Fibroblast of lung (primary cell): ENCODE results near the gene HSPA9. TPM values are rescaled to one million over a fixed set of nuclear protein-coding genes. Genes with fewer than 3 reads are reported as not detected.

Source experiments
- DNase-seq, 2 donors: peaks; one replicate each; pipeline versions ENCODE4 v3.0.0 to v3.0.0-alpha.2; 2010; ENCODE audit warnings: low read depth in 2 of 2
- H2AFZ ChIP-seq: 2 replicates; pipeline ENCODE4 v1.5.1; 2012; ENCODE audit warnings: low read length, control low read depth, inconsistent platforms
- H3K27ac ChIP-seq: 2 replicates; pipeline ENCODE4 v1.5.1; 2011; ENCODE audit warnings: low read length, control low read depth; ENCODE audit not compliant: insufficient read depth
- H3K27me3 ChIP-seq: 2 replicates; pipeline ENCODE4 v1.5.1; 2011; ENCODE audit warnings: mild to moderate bottlenecking, low read length; ENCODE audit not compliant: control insufficient read depth, insufficient read depth
- H3K36me3 ChIP-seq: 2 replicates; pipeline ENCODE4 v1.5.1; 2011; ENCODE audit warnings: low read length; ENCODE audit not compliant: control insufficient read depth, insufficient read depth
- H3K4me1 ChIP-seq: 2 replicates; pipeline ENCODE4 v1.5.1; 2011; ENCODE audit warnings: low read length; ENCODE audit not compliant: control insufficient read depth, insufficient read depth; ENCODE audit errors: extremely low read depth
- H3K4me2 ChIP-seq: 2 replicates; pipeline ENCODE4 v1.5.1; 2011; ENCODE audit warnings: low read length, control low read depth; ENCODE audit not compliant: insufficient read depth; ENCODE audit errors: extremely low read depth
- H3K4me3 ChIP-seq, 4 experiments: fragments of 200-600 bp in 1 of 4; sonication (generic) in 1 of 4; replicated peaks in 1 of 4; 2 replicates each; pipeline ENCODE4 v1.5.1; 2011 to 2016; ENCODE audit warnings: low read length in 4 of 4, low read depth in 3 of 4, mild to moderate bottlenecking in 3 of 4, control low read depth in 2 of 4, inconsistent platforms in 1 of 4, mixed read lengths in 1 of 4; ENCODE audit not compliant: insufficient read depth in 1 of 4; ENCODE audit errors: control extremely low read depth in 1 of 4
- H3K79me2 ChIP-seq: 2 replicates; pipeline ENCODE4 v1.5.1; 2012; ENCODE audit warnings: mild to moderate bottlenecking, low read length, inconsistent platforms; ENCODE audit not compliant: control insufficient read depth, insufficient read depth
- H3K9ac ChIP-seq: 2 replicates; pipeline ENCODE4 v1.5.1; 2011; ENCODE audit warnings: mild to moderate bottlenecking, low read length, control low read depth; ENCODE audit not compliant: insufficient read depth
- H3K9me3 ChIP-seq: 2 replicates; pipeline ENCODE4 v1.5.1; 2012; ENCODE audit warnings: low read depth, low read length; ENCODE audit not compliant: control insufficient read depth, insufficient read depth
- H4K20me1 ChIP-seq: 2 replicates; pipeline ENCODE4 v1.5.1; 2011; ENCODE audit warnings: low read length; ENCODE audit not compliant: control insufficient read depth, insufficient read depth; ENCODE audit errors: extremely low read depth
- EZH2 ChIP-seq: IDR thresholded peaks from 2 replicates; pipeline ENCODE4 v1.5.1; 2012; ENCODE audit warnings: low read length, control low read depth, mild to moderate bottlenecking; ENCODE audit errors: missing control alignments
- polyA plus RNA-seq, 2 donors: library from polyadenylated mRNA; depleted of rRNA in 1 of 2; stranded (reverse) in 1 of 2; unstranded in 1 of 2; fragments of >200 nt; gene quantifications; 2 replicates each; pipeline ENCODE4 v1.2.1, GENCODE V29; 2011 to 2012; ENCODE audit warnings: missing spikeins in 1 of 2
- total RNA-seq: library from RNA; depleted of rRNA; stranded (reverse); fragments of >200 nt; gene quantifications from 2 replicates; pipeline ENCODE4 v1.2.1, GENCODE V29; 2014
- TF ChIP-seq, protein P1 (sequence below), 2 donors: IDR thresholded peaks in 1 of 2; conservative IDR thresholded peaks in 1 of 2; 1 replicate in 1 of 2; 2 replicates in 1 of 2; pipeline ENCODE4 v1.5.1; 2011 to 2012; ENCODE audit warnings: low read length in 2 of 2, control low read depth in 1 of 2, inconsistent platforms in 1 of 2, low read depth in 1 of 2, mild to moderate bottlenecking in 1 of 2

HSPA9 gene
- total and polyA plus RNA-seq, 2 donors (not counting 1 experiment from before 2014, with no cell fraction given) = 148 to 522 TPM

DNA sequence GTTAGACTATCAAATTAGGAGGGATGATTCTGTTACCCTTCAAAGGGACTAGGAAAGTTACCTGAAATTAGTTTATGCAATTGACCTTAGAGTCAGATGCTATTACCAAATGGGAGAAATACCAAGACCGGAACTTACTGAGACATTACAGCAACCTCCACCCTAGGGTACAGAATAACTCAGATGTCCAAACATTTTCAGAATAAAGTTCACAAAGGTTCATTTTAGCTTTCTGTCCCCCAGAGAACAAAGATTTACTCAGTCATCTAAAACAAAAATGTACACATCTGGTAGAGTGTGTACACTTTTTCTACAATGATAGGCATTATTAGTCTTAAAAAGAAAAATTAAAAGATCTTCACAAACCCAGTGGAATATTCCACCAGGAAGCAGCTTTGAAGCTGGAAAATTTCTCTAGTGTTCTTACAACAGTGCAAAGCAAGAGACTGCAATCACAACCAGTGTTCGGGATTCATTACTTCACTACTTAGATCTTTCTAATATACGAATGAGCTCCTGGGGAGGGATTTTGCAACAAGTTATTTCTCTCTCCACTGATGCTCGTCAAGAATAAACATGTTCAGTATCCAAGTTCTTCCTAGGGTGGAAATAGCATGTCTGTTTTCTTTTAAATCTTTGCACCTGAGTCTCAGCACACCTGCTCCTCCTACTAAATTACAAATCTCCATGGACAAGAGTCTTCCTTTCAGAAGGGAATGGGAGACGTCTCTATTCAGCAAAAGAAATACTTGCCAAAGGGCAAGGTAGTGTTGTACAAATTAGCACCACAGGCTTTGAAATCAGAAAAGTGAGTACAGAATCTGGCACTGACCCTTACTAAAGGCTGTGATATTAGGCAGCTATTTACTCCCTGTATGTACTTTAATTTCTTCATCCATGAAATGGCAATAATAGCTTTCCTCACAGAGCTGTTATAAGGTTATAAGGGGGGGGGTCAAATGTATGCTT is 40.9 kb downstream of the HSPA9 start:
- DNase-seq = no peak
- H4K20me1 ChIP-seq = no peaks in the 10 kb centered on the region
- peaks cover 6% of the 10 kb centered on the region for H3K36me3 ChIP-seq

GRCh38 chr5:138529812-138530211 is 45.4 kb downstream of the HSPA9 start:
- Histone ChIP-seq H3K9ac (no peak overlapping the region), H3K9me3 (no peaks in the 10 kb centered on the region), H3K27me3 (no peaks in the 10 kb centered on the region), H3K4me3 (no peak overlapping the region), H3K27ac (no peak overlapping the region), H3K4me1 (no peaks in the 10 kb centered on the region), H3K79me2 (peaks cover 88% of the 10 kb centered on the region), H3K36me3 (peaks cover 2% of the 10 kb centered on the region), H4K20me1 (peaks cover 1% of the 10 kb centered on the region), H3K4me2 (no peak overlapping the region), H2AFZ (no peak overlapping the region)
- no peak for DNase-seq
- TF ChIP-seq EZH2 = no peak
- TF ChIP-seq, protein P1, sequence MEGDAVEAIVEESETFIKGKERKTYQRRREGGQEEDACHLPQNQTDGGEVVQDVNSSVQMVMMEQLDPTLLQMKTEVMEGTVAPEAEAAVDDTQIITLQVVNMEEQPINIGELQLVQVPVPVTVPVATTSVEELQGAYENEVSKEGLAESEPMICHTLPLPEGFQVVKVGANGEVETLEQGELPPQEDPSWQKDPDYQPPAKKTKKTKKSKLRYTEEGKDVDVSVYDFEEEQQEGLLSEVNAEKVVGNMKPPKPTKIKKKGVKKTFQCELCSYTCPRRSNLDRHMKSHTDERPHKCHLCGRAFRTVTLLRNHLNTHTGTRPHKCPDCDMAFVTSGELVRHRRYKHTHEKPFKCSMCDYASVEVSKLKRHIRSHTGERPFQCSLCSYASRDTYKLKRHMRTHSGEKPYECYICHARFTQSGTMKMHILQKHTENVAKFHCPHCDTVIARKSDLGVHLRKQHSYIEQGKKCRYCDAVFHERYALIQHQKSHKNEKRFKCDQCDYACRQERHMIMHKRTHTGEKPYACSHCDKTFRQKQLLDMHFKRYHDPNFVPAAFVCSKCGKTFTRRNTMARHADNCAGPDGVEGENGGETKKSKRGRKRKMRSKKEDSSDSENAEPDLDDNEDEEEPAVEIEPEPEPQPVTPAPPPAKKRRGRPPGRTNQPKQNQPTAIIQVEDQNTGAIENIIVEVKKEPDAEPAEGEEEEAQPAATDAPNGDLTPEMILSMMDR (conservative IDR thresholded peaks at IDR 0.05 in 1 of 2, IDR thresholded peaks at IDR 0.05 in 1 of 2; ENCODE audit: low read depth in 1 of 2, low read length in 2 of 2) = no peak

More for the DNA sequence above, 40.9 kb downstream of the HSPA9 start:
- Histone ChIP-seq H3K27me3 (no peaks in the 10 kb centered on the region), H3K27ac (no peak overlapping the region), H3K9ac (no peak overlapping the region), H3K9me3 (no peaks in the 10 kb centered on the region), H2AFZ (no peak overlapping the region), H3K4me2 (no peak overlapping the region), H3K4me1 (no peaks in the 10 kb centered on the region), H3K79me2 (peaks cover 91% of the 10 kb centered on the region), H3K4me3 (no peak overlapping the region)
- TF ChIP-seq EZH2 = no peak
- TF ChIP-seq, protein P1 (conservative IDR thresholded peaks at IDR 0.05 in 1 of 2, IDR thresholded peaks at IDR 0.05 in 1 of 2; ENCODE audit: low read depth in 1 of 2, low read length in 2 of 2) = no peak

- Histone ChIP-seq H2AFZ (no peak overlapping the region), H3K4me2 (no peak overlapping the region), H3K9me3 (no peaks in the 10 kb centered on the region), H3K4me3 (no peak overlapping the region), H3K27ac (no peak overlapping the region), H3K79me2 (peaks cover 84% of the 10 kb centered on the region), H3K9ac (no peak overlapping the region), H3K27me3 (no peaks in the 10 kb centered on the region), H4K20me1 (peaks cover 1% of the 10 kb centered on the region), H3K4me1 (no peaks in the 10 kb centered on the region), H3K36me3 (peaks cover 2% of the 10 kb centered on the region)
- no peak for TF ChIP-seq EZH2
- TF ChIP-seq, protein P1 (conservative IDR thresholded peaks at IDR 0.05 in 1 of 2, IDR thresholded peaks at IDR 0.05 in 1 of 2; ENCODE audit: low read depth in 1 of 2, low read length in 2 of 2) = no peak
- DNase-seq = no peak
These were observed 46.3 kb downstream of the HSPA9 start for GRCh38 chr5:138528744-138529469.
